ENCODE measurements around the gene VAMP3.

Gene VAMP3, protein sequence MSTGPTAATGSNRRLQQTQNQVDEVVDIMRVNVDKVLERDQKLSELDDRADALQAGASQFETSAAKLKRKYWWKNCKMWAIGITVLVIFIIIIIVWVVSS

DNA sequence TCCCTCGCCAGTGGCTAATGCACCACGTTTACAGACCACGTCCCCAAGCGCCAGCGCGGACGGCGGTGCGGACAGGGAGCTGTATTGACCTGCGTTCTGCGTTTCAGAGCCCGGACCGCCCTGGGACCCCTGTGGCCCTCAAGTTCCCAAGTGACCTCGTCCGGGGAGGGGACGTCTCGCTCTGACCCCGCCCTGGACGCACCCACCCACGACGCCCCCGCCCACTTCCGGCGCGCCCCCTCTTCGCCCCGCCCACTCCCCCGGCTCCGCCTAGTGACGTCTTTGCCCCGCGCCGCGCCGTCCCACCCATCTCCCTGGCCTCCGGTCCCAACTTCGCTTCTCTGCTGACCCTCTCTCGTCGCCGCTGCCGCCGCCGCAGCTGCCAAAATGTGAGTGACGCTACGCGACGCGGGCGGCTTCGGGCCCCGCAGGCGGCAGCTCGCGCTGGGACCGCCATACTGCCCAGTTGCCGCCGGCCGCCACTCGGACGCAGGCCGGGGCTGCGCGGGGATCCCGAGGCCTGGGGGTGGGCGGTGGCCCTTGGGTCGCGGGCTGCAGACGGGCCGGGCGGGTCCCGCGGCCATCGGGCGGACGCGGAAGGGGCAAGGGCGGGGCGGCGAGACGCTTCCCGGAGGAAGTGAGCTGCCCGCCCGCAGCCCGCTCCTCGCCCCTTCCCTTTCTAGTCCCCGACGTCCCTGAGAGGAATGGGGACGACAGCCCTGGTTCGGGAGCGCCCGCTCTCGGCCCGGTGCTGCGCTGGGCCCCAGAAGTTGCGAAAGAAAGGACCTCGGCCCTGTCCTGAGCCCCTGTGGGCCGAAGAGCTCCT, at the start of gene VAMP3:
Gene VAMP3 (plus strand): TSS at position 300 of the 826 bp plus-strand sequence. CDS start 88 bp downstream, at position 388.
- DNase-seq (ENCODE audit: low spot score) = peak; percentile 99

DNA sequence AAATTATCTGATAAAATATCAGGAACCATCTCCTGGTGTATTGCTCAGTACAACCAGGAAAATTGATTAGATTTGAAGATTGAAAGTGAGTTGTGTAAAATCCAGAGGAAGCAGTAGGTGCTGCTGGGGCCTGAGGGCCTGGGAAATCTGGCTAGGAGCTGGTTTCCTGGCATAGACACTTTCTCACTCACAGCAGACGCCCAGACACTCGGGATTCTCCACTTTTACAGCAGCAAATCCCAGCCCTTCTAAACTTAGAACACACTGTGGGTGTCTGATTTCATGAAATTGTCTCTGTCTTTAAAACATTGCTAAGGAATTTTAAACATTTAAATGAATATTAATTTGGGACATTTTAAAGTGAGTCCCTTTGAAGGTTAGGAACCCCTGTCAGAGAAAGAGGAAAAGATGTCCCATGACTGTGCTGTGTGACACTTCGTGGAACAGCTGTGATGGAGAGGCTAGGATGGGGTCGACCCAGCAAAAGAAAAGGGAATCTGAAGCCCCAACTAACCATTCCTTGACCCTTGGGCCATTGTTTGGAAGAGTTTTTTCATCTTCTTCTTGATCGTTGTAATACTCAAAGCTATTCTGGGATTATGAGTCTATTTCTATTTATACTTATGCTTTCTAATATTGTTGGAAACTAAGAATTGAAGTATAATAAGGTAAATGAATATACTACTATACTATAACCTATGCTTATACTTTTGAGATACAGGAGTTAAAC, 49.0 kb upstream of the VAMP3 start:
- no peak for DNase-seq (ENCODE audit: low spot score)

DNA sequence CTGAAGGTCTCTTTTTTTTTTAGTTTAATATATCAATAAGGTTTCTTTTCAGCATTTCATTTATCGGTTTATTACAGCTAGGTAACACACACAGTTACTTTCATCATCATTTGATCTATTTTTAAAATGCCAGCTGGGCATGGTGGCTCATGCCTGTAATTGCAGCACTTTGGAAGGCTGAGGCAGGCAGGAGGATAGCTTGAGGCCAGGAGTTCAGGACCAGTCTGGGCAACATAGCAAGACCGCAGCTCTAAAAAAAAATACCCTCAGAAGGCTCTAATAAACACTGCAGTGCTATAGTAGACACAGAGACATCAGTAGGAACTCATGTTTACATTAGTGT, 48.5 kb upstream of the VAMP3 start:
- DNase-seq (ENCODE audit: low spot score) = no peak

DNA sequence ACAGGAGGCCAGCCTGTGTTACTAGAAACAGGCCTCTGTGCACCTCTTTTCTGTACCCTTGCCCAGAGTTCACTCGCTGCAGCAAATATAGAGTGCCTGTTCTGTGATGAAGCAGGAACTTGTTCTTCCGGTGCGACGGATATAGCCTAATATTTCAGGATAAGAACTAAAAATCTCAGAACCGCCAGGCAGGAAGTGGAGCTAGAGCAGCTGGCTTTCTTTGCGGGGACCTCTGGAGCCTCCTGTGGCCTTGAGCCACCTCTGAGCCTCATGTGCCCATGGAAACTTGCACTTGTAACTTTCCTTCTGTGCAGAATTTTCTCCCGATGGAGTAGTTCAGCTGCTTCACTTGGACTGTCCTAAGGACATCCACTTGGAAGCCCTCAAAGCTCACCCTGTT, 44.5 kb upstream of the VAMP3 start:
- no peak for DNase-seq (ENCODE audit: low spot score)

DNA sequence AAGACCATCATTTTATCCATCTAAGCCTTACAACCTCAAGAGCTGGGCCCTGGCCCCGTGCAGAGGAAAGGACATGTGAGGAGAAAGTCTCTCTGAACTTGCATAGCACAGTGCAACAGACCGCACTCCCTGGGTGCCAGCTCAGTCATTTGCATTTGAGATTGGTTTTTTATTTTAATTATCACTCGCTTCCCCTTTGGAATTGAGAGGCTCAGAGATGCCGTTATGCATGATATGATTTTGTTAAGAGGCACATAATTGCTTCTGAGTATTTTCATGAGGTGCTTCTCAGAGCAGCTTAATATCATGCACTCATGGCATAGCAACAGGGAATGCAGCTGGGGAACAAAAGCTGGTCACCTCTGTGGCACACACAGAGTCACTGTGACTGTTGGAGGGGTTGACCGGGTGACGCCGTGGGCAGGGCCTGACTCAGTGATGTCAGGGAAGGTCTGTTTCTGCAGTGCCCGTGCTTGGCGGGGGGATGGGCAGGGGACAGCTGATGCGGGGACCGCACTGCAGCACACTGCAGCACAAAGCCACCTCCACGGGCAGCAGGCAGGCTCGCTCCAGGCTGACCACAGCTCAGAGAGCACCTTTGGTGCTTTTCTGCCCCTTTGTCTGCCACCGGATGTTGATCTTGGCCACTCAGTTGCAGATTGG, 43.2 kb upstream of the VAMP3 start:
- DNase-seq (ENCODE audit: low spot score) = no peak

DNA sequence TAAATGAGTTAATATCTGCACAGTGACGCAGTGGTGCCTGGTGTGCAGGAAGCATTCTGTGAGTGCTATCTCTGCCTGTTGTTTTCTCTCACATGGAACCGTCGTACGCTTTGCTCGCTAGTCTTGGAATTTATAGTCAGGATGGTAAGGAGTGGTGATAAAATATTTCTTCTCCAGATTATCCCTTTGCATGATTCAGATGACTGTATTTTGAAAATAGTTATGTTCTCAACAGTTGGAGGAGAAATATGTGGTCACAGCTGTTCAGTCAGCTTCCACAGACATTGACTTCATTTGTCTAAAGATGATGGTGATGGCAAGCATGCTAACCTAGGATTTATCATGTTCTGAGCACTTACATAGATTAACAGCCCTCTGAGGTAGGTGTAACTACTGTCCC, 41.3 kb upstream of the VAMP3 start:
- no peak for DNase-seq (ENCODE audit: low spot score)

DNA sequence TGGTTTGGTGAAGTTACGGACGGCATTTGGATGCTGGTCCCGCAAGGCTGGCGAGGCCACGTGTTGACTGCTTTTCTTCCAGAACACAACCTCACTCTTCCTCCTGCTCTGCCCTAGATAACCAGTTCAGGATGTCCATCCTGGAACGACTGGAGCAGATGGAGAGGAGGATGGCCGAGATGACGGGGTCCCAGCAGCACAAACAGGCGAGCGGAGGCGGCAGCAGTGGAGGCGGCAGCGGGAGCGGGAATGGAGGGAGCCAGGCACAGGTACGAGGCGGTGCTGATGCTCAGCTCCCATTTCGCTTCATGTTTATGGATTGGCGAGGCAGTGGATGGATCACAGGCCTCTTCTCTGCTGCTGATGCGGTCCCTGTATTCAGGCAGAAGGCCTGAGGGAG, 38.8 kb upstream of the VAMP3 start:
- no peak for DNase-seq (ENCODE audit: low spot score)

DNA sequence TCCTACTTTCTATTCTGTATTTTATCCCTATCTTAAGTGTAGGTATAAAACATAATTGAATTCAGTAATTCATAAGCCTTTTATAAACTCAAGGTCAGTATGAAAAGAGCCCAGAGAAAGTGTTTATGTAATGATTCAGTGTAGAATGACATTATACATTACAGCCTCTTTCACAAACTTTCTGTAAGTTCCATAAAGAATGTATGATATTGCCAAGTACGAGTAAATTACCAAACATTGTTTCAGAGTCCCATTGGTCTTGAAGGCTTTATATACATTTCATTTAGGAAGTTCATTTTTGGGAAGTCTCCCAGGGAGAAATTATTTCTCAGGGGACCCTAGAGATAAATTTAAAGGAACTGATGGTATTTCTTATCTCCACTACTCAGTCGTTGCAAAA, 37.8 kb upstream of the VAMP3 start:
- no peak for DNase-seq (ENCODE audit: low spot score)

DNA sequence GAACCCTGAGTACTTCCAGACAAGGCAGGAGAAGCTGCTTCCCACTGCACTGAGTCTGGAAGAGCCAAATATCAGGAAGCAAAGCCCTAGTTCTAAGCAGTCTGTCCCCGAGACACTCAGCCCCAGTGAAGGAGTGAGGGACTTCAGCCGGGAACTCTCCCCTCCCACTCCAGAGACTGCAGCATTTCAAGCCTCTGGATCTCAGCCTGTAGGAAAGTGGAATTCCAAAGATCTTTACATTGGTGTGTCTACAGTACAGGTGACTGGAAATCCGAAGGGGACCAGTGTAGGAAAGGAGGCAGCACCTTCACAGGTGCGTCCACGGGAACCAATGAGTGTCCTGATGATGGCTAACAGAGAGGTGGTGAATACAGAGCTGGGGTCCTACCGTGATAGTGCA, 33.1 kb upstream of the VAMP3 start:
- no peak for DNase-seq (ENCODE audit: low spot score)

DNA sequence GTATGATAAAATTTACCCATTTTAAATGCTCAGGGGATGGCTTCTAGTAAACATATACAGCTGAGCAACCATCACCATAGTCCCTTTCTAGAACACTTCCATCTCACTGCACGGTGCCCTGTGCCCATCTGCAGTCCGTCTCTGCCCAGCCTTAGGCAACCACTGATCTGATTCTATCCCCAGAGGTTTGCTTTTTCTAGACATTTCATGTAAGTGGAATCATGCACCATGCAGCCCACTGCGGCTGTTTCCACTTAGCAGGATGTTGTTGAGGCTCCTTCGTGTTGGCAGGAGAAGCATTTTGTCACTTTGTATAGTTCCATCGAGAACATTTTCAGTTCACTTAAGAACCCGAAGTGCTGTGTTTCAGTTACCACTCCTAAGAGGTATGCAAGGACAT, 27.8 kb upstream of the VAMP3 start:
- no peak for DNase-seq (ENCODE audit: low spot score)

DNA sequence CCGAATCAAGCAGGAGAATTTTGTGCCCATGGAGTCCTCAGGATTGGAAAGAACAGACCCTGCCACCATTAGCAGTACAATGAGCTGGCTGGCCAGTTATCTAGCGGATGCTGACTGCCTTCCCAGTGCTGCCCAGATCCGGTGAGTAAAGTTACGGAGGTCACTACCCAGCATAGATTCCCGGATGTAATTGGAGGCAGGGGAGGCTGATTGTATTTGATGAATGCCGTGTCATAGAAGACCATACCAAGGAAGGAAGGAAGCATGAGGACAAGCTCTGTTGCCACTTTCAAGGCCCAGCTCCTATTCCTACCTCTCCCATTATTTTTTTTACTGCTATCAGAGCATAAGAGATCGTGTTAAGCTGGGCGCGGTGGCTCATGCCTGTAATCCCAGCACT, 26.2 kb upstream of the VAMP3 start:
- no peak for DNase-seq (ENCODE audit: low spot score)

DNA sequence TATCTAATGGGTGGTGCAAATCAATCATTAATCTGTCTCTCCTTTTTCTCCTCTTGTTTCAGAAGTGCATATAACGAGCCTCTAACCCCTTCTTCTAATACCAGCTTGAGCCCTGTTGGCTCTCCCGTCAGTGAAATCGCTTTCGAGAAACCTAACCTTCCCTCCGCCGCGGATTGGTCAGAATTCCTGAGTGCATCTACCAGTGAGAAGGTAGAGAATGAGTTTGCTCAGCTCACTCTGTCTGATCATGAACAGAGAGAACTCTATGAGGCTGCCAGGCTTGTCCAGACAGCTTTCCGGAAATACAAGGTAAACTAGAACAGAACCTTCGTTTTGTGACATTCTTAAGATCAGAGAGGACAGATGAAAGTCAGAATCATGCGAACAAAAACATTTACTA, 25.3 kb upstream of the VAMP3 start:
- no peak for DNase-seq (ENCODE audit: low spot score)

DNA sequence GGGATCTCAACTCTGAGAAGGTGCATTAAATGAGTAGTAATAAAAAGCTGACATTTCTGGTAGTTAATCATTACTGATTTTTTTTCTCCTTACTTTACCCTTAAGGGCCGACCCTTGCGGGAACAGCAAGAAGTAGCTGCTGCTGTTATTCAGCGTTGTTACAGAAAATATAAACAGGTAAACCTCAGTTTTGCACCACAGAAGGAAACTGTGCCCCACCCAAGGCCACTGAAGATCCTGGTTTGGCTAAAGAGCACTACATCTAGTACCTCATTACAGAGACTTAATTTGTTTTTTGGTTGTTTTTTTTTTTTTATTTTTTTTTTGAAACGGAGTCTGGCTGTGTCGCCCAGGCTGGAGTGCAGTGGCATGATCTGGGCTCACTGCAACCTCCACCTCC, 23.5 kb upstream of the VAMP3 start:
- DNase-seq (ENCODE audit: low spot score) = no peak

DNA sequence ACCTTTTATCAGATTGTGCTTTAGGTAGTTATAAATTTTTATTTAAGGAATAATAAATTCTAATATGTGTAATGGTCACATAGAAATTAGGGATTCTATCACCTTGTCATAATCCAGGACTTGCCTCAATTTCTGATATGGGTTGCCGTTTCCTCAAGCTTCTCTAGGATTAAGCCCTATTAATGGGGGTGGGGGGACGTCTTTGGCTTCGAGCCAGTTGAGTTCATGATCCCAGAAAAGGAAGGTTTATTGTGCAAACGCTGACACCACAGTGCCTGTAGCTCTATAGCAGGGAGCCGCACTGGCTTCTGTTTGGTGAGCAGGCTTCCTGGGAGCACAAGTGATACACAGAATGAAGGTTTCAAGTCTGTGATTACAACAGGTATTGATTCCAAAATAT, 22.0 kb upstream of the VAMP3 start:
- DNase-seq (ENCODE audit: low spot score) = no peak

DNA sequence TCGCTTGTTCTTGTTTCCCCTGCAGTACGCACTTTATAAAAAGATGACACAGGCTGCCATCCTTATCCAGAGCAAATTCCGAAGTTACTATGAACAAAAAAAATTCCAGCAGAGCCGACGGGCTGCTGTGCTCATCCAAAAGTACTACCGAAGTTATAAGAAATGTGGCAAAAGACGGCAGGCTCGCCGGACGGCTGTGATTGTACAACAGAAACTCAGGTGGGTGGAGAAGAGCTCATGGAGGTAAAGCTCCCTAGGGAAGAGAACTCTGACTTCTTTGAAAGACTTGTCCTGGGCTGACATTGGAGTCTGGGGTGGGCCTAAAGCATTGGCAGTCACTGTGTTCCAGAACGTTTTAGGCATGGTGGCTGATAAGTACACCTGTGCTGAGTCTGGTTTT, 19.9 kb upstream of the VAMP3 start:
- no peak for DNase-seq (ENCODE audit: low spot score)

DNA sequence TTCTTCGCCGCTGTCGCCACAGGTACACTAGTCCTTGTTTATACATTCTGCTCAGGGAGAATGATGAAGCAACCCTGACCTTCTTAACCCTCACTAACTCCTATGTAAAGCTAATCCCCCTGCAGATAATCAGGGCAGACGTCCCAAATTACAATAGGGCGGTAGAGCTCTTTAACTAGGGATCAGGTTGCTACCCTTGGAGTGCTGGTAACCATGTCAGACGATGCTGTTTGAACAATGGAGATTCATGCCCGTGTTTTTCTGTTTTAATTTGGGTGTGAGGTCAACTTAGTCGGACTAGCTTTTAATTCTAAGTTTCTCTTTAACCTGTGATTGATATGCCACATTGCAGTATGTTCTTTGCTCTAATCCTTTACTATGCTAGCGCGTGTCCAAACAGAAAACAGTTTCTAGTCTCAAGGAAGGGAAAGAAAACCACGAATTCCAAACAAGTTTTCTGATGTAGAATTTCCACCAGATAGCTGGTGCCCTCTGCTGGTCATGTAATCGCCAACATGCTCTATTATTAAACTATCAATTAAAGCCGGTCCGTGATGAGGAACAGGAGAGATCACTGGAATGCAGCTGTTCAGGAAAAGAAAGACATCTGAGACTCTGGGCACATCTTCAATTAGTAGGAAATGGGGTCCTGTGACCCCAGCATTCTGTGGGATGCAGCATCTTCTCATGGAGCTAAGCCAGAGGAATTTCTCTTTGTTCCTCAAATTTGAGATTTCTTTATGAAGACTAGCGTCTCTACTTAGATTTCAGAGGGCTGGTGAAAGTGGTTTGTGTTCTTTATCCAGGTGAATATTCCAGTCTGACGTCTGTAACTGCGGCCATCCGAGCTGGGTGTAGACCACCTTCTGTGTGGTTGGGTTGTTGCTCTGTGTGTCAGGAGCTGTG, 18.3 kb upstream of the VAMP3 start:
- DNase-seq (ENCODE audit: low spot score) = peak; percentile 67

DNA sequence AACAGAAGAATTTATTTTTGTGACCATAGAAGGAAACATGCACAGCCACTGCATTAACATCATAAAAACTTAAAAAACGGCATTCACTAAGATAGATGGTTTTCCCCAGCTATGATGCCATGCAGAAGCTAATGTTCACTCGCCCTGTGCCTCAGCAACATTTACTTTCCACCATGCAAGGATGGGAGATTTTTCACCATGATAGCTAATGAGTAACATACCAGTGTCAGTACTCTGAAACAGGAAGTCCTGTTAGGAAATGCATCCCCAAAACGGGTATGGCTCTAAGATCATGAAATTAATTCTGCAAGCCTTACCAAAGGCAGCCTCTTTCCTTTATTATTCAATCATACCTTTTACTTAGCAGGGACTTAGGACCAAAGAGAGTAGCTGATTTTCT, 17.5 kb upstream of the VAMP3 start:
- DNase-seq (ENCODE audit: low spot score) = no peak

DNA sequence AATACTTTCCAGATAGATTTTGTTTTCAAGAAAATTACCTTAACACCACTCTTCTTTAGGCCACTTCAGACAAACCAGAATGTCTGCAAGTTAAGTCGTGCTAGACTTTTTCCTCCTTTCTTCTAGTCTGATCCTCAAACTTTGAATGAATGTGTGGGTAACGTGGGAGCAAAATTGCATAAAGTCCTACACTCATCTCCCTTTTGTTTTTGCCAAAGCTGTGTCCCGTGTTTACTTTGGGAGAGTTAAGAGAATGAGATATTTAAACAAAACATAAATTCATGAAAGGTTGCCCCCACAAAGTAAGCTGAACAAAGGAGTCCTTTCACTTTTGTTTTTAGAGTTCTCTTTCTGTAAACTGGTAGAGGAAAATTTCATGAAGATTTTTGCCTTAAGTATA, 16.9 kb upstream of the VAMP3 start:
- DNase-seq (ENCODE audit: low spot score) = no peak

DNA sequence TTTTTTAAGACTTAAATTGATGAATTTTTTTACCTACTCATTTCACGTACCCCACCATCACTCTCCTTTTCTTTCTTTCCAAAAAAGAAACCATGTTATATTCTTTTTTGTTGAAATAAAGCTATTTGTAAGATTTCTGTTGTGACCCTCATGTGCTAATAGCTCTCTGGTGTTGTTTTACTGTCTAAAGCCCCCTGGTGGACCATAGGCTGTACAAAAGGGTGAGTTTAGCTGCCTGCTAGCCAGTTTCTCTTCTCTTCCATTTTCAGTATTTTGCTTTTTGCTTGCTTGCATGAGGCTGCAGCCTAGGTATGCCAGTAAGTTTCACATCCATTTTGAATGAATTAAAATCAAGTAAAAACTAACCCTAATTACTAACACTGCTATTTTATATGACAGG, 15.6 kb upstream of the VAMP3 start:
- no peak for DNase-seq (ENCODE audit: low spot score)

DNA sequence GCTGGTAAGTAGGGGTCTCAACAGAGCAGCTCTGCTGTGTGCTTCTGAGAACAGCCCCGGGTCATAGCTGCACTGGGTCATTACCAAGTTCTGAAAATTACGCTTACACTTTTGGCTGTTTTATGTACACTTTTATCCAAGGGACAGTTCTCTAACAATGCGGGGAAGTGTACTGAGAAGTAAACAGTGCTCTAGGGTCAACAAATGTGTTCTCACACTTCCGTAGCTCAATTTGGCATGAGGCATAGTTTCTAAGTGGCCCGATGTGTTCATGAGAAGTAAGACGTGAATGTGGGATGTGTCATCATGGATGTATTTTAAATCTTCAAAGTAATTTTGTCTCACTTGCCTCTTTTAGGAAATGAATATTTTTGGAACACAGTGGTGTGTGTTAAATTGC, 10.9 kb upstream of the VAMP3 start:
- DNase-seq (ENCODE audit: low spot score) = no peak

DNA sequence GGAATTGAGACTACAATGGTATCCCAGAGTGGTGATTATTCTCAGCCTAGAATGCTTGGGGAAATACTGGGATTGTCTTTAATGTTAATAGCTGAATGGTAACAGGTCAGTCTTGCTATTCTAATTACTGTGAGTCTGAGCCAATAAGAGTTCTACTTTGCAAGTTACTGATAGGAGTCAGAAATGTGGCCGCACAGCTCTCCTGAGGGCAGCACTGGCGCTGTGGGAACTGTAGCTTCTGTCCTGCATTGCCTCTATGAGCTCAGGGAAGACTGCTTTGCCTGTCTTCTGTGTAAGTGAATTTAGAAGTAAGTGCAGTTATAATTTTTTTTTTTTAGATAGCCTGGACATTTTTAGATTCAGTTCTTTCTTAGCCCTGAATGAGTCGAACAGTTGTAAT, 10.0 kb upstream of the VAMP3 start:
- no peak for DNase-seq (ENCODE audit: low spot score)

DNA sequence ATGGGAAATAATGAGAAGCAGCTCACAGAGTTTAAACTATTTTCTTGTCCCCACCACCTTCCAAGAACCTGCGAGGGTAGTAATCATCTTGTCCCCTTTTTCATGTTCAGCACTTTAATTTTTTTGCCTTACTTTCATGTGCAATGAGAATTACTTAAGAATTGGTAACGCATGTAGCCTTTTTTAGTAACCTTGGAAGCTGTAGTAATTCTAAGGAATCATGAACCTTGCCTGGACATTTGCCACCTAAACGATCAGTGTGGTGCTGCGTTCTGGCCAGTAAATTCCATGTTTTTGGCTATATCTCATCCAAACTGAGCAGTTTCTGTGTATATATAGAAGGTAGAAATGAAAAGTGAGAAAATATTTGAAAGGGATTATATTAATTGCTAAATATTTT, 3.9 kb upstream of the VAMP3 start:
- DNase-seq (ENCODE audit: low spot score) = no peak

Data from AG20443 (cell line).